ENCODE data around the gene PNMA8C.

DNA sequence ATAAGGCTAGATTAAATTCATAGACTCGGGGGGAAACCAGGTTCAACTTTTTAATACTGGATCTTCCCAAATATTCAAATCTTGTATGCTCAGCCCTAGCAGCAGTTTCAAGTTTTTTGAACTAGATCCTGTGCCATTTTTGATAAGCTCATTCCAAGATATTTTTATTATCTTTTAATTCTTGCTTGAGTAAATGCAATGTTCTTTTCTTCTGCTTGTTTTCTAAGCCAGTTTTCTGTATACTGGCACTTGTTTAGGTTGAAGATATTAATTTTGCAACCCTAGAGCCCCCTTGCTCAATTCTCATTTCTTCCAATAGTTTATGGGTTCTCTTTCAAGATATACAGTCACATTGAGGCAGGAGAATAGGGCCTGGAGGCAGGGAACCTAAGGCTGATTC lies 13.1 kb upstream of the PNMA8C start:
- TF ChIP-seq POLR2A (IDR thresholded peaks at IDR 0.05) (no peak), CTCF (IDR thresholded peaks at IDR 0.05) (no peak)
